ENCODE data around the gene C6orf89. TPM values are rescaled to one million over a fixed set of nuclear protein-coding genes. Genes with fewer than 3 reads are reported as not detected.

C6orf89 gene
- total and polyA plus RNA-seq, 2 of the 13 experiments (the other 11 are each of a cell fraction or from before 2014, with no cell fraction given), result 22.1 to 32.2 TPM

GRCh38 chr6:36888115-36888643 is 2.4 kb downstream of the C6orf89 start:
- no peak overlapping the region for H3K9ac ChIP-seq (ENCODE audit: insufficient read depth, low read depth, low read length)
- no peak overlapping the region for H3K4me3 ChIP-seq (replicated peaks in 1 of 3; ENCODE audit: insufficient read depth in 1 of 3, low read depth in 2 of 3, low read length in 3 of 3)
- H3K4me1 ChIP-seq (ENCODE audit: insufficient read depth, low read length), result peaks cover 15% of the 10 kb centered on the region
- no peaks in the 10 kb centered on the region; a peak in 2 of 5 replicates for H3K27me3 ChIP-seq (ENCODE audit: control insufficient read depth in 1 of 2, insufficient read depth in 2 of 2, low read length in 2 of 2)
- H3K4me2 ChIP-seq (ENCODE audit: low read depth, low read length), result no peak overlapping the region
- 98% methylated on average over 7 of the region's 7 CpGs for WGBS (ENCODE audit: low lambda C conversion rate)
- no peak for ATAC-seq
- ChIA-PET CTCF (ENCODE audit: low intra/inter-chr PET ratio, low total read pairs) (no interaction called here), POLR2A (interaction anchor here (1.9 kb wide), 1 partner anchor 14 kb away, joined by 5 read pairs; the partner anchor contains the start of gene PPIL1)
- H4K20me1 ChIP-seq (ENCODE audit: insufficient read depth, low read length), result no peaks in the 10 kb centered on the region
- no peak overlapping the region for H3K27ac ChIP-seq (ENCODE audit: extremely low read length, insufficient read depth, low read length)
- BruUV-seq (replicated peaks), result no TSS peak
- intact Hi-C loops (cut with micrococcal nuclease; ENCODE audit: unreplicated experiment), result loop anchor here (10.0 kb wide), 1 partner anchor 213 kb away; the partner anchor contains the start of gene CDKN1A
- in situ Hi-C loops (cut with HindIII; ENCODE audit: extremely low pct_ligation_motif_present, low pct_unique_long_range_greater_than_20kb), result loop anchor here (10.0 kb wide), 2 partner anchors 127 to 327 kb away; no protein-coding TSS in a partner anchor
- H2AFZ ChIP-seq (ENCODE audit: low read length), result no peak overlapping the region
- H3K36me3 ChIP-seq (replicated peaks in 1 of 2; ENCODE audit: control insufficient read depth in 1 of 2, insufficient read depth in 2 of 2, low read length in 2 of 2), result peaks cover 0 to 6% of the 10 kb centered on the region in 2 experiments; a peak in 1 of 5 replicates
- no peak for DNase-seq (ENCODE audit: low spot score)
- no peak for TF ChIP-seq SMAD9 (CRISPR knock-in tag; IDR thresholded peaks at IDR 0.05)
- TF ChIP-seq ZNF772 (CRISPR knock-in tag; IDR thresholded peaks at IDR 0.05), result 0 out of 2 replicates have a peak, but pooled peaks have one; percentile 53
- no peaks in the 10 kb centered on the region for H3K9me3 ChIP-seq (ENCODE audit: low read length)
- FAIRE-seq, result no peak
- H3K79me2 ChIP-seq (ENCODE audit: insufficient read depth, low read length), result peaks cover 10% of the 10 kb centered on the region

GRCh38 chr6:36888654-36889481 is 3.1 kb downstream of the C6orf89 start:
- ChIA-PET POLR2A (interaction anchor here (1.9 kb wide), 1 partner anchor 14 kb away, joined by 5 read pairs; the partner anchor contains the start of gene PPIL1), CTCF (ENCODE audit: low intra/inter-chr PET ratio, low total read pairs) (no interaction called here)
- peaks cover 10% of the 10 kb centered on the region for H3K79me2 ChIP-seq (ENCODE audit: insufficient read depth, low read length)
- H3K9me3 ChIP-seq (ENCODE audit: low read length), result no peaks in the 10 kb centered on the region
- WGBS (ENCODE audit: low lambda C conversion rate), result 76% methylated on average over 6 of the region's 6 CpGs
- H3K9ac ChIP-seq (ENCODE audit: insufficient read depth, low read depth, low read length), result no peak overlapping the region
- H3K36me3 ChIP-seq (replicated peaks in 1 of 2; ENCODE audit: control insufficient read depth in 1 of 2, insufficient read depth in 2 of 2, low read length in 2 of 2), result peaks cover 0 to 6% of the 10 kb centered on the region in 2 experiments; a peak in 1 of 5 replicates
- intact Hi-C loops (cut with micrococcal nuclease; ENCODE audit: unreplicated experiment), result loop anchor here (10.0 kb wide), 1 partner anchor 214 kb away; the partner anchor contains the start of gene CDKN1A
- ATAC-seq (no peak), FAIRE-seq (no peak), DNase-seq (ENCODE audit: low spot score) (no peak)
- in situ Hi-C loops (cut with HindIII; ENCODE audit: extremely low pct_ligation_motif_present, low pct_unique_long_range_greater_than_20kb), result loop anchor here (10.0 kb wide), 2 partner anchors 126 to 326 kb away; no protein-coding TSS in a partner anchor
- no peak overlapping the region for H3K4me2 ChIP-seq (ENCODE audit: low read depth, low read length)
- H2AFZ ChIP-seq (ENCODE audit: low read length), result no peak overlapping the region
- no peak overlapping the region for H3K27ac ChIP-seq (ENCODE audit: extremely low read length, insufficient read depth, low read length)
- no peak overlapping the region for H3K4me3 ChIP-seq (replicated peaks in 1 of 3; ENCODE audit: insufficient read depth in 1 of 3, low read depth in 2 of 3, low read length in 3 of 3)
- no peaks in the 10 kb centered on the region; a peak in 2 of 5 replicates for H3K27me3 ChIP-seq (ENCODE audit: control insufficient read depth in 1 of 2, insufficient read depth in 2 of 2, low read length in 2 of 2)
- H4K20me1 ChIP-seq (ENCODE audit: insufficient read depth, low read length), result no peaks in the 10 kb centered on the region
- no TSS peak for BruUV-seq (replicated peaks)
- peaks cover 15% of the 10 kb centered on the region for H3K4me1 ChIP-seq (ENCODE audit: insufficient read depth, low read length)
- TF ChIP-seq ARID5B (CRISPR knock-in tag; IDR thresholded peaks at IDR 0.05) (no peak), ZFP82 (CRISPR knock-in tag; IDR thresholded peaks at IDR 0.05; ENCODE audit: borderline replicate concordance) (no peak), POLR2A (IDR thresholded peaks at IDR 0.05; ENCODE audit: insufficient read depth in 1 of 2, low read depth in 2 of 2, low read length in 2 of 2) (no peak), ZNF558 (CRISPR knock-in tag; IDR thresholded peaks at IDR 0.05; ENCODE audit: borderline replicate concordance) (no peak), BATF2 (CRISPR knock-in tag; IDR thresholded peaks at IDR 0.05) (no peak), MTA1 (CRISPR knock-in tag; IDR thresholded peaks at IDR 0.05; ENCODE audit: borderline replicate concordance) (no peak), TFE3 (CRISPR knock-in tag; IDR thresholded peaks at IDR 0.05) (no peak)

Data from HepG2 (cell line).